Globus pallidus (tissue), 1 donor: Measurements from ENCODE around the gene MRPL3.
"Not testable (repeated sequence)": the region's sequence is repeated elsewhere in the genome, so short reads cannot be mapped to it uniquely, and the experiment has no call there.

Experiments
- DNase-seq: peaks from one replicate; pipeline ENCODE4 v3.0.0-alpha.2; 2015; ENCODE audit warnings: low spot score

The MRPL3 gene

DNA sequence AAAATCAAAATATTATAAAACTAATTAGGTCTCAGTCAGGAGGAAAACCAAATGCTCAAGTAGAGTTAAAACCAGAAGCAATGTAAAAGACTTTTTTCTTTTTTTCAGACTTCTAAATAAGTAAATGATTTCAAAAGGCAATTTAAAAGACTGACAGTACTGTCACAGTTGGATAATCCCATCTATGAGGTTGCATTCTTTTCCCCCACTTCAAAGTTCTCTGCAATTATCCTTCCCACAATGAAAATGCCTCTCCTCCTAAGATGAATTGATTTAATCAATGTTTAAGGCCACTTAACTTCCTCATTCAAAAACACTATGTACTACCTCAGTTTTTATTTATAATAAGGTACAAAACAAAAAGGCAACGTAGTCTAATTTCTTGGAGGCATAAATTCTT is 8.1 kb downstream of the MRPL3 start:
- no peak for DNase-seq

DNA sequence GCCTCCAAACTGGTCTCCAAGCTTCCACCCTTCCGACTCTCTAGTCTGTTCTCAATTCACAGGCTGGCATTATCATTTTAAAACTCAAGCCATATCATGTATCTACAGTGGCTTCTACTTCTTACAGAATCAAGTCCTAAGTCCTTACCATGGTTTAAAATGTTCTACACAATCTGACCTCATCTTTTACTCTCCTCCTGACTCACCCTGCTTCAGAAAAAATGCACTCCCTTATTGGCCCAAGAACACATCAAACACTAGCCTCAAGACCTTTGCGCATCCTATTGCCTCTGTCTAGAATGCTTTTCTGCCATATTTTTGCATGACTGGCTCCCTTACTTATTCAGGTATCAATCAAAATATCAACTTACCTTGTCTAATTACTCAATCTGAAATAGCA is 11.0 kb downstream of the MRPL3 start:
- no peak for DNase-seq

DNA sequence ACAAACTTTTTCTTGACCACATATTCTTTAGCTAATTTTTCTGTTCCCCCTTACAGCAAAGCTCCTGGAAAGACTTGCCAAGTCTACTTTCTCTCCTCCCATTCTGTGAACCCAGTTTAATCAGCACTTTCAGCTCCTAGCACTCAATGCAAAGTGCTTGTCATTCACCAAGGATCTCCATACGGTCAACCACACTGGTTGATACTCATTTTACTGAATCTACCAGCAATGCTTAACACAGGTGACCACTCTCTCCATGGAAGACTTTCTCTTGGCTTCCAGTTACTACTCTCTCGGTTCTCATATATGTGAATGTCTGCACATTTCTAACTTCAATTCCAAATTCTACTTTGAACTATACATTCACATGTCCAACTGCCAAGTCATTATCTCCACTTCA is 11.7 kb downstream of the MRPL3 start:
- DNase-seq, result no peak

DNA sequence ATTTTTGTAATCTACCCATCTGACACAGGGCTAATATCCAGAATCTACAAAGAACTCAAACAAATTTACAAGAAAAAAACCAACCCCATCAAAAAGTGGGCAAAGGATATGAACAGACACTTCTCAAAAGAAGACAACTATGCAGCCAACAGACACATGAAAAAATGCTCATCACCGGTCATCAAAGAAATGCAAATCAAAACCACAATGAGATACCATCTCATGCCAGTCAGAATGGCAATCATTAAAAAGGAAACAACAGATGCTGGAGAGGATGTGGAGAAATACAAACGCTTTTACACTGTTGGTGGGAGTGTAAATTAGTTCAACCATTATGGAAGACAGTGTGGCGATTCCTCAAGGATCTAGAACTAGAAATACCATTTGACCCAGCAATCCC is 16.2 kb downstream of the MRPL3 start:
- not testable (repeated sequence) for DNase-seq

DNA sequence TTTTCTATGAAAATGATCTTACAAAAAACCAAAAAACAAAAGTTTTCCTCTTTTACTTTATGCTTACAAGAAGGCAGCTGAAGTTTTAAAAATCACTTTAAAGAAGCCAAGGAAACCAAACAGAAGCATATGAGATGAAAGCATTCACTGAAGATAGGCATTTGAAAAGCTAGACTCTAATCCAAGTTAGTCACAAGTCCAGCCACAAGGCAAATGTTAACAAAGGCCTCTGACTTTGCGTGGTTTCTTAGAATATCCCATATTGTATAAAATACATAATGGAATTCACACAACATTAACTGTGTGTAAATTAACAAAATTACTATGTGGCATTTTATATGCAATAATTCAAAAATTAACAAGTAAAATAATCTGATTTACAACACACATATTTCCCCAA is 17.7 kb downstream of the MRPL3 start:
- no peak for DNase-seq

DNA sequence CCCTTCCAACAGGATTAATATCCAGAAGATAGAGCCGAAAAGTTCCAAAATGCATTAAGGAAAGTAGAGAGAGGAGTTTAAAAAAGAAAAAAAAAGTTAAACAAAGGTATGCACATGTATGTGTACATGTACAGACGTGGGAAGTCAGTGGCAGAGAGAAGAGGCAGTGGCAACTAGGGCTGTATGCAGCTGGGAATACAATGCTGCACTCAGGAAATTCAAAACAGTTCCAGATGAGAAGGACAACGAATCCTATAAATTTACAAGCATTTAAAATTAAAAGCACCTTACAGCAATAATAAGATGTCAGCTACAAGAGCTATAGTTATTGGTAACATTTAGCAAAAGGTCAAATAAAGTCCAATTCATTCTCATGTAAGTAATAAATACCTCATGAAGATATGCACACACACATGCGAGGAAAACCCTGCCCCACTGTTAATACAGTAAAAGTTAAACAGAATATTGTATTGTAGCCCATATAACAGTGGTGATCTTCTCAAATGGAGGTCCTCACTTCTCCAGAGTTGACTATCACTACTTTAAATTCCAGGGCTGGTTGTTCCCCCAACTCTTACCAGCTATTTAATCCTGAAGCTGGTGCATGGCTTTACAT is 18.2 kb downstream of the MRPL3 start:
- DNase-seq, result no peak

DNA sequence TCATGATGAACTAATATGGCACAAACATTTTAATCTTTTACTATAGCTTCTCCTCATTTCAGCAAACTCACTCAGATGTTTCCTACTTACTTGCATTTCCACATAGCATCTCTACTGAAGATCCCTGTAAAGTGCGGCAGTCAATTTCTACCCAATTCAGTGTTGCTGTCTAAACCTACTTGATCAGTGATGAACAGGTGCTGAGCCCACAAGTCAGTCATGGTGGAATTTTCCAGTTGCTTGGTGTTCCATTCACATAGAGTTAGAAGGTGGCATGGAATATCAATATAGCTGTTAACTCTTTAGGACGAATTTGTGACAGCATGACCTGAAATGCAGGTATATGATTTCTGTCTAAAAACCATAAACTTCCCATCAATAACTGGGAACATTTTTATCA is 22.7 kb downstream of the MRPL3 start:
- no peak for DNase-seq

DNA sequence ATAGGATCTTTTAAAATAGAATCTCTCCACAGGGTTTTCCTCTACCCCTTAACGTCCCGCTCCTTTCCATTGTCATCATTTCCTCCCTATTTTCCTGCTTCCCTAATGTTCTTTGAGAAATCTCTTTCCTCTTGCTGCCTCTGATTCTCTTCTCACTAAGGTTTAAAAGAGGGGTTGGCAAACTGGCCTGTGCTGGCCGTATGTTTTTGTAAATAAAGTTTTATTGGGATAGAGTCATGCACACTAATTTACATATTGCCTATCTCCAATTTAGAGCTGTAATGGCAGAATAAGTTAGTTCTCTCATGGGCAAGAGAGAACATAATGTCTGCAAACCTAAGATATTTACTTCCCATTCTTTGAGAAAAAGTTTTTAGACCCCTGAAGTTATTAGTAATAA is 25.0 kb downstream of the MRPL3 start:
- no peak for DNase-seq

DNA sequence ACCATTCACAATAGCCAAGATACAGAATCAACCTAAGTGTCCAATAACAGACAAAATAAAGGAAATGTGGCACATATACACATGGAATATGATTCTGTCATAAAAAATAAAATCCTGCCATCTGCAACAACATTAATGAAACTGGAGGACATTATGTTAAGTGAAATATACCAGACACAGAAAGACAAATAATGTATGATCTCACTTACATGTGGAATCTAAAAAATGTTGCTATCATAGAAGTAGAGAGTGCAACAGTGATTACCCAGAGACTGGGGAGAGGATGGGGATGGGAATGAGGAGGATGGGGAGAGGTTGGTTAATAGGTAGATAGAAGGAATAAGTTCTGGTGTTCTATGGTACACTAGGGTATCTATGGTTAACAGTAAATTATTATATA is 28.7 kb downstream of the MRPL3 start:
- DNase-seq, result no peak

DNA sequence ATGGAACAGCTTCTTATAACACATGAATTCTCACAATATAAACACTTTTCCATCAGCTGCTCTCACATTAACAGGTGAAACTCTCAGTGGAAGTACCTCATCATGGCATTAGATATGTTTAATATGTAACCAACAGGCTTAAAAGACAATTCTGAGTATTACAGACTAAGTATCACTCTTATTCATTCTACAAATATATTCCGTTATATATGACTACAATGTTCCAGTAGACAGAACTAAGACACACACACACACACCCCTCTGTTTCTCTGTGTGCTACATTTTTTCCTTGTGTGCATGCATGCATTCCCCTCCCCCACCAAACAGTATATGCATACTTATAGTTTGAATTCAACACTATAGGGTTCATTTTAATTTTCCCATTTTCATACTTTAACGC is 32.4 kb downstream of the MRPL3 start:
- no peak for DNase-seq

DNA sequence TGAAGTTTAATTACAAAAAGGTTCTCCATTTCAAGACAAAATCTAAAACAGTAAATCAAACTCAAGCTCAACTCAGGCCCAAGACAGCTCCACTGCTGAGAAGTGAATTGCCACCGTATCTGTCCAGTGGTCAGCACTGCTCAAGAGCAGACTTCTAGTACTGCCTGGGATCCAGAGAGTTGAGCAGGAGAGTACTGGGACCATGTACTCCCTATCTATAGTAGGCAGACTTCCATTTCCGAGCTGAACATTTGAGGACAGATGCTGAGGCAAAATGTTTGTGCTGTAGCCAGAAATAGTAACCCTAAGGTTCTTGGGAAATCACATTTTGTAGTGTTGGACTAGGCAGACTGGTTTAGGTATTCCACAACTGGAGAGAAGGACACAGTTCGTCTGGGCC is 44.1 kb downstream of the MRPL3 start:
- DNase-seq, result no peak

DNA sequence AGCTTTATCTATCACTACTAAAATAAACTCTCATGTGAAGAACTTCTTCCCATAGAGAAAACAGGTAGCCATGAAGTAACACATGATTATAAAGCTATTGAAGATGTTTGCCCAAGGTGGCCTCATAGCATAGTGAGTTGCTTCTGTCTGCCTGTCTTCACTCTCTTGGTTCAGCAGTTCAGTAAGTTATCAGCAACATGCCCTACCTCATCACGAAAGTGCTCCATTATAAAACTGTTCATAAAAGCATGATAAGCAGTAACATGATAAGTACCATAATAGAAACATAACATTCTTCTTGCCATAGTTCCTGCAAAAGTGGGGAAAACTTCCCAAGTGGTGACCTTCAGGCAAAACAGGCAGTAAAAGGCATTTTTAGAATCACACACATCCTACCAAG is 45.6 kb downstream of the MRPL3 start:
- DNase-seq, result no peak

DNA sequence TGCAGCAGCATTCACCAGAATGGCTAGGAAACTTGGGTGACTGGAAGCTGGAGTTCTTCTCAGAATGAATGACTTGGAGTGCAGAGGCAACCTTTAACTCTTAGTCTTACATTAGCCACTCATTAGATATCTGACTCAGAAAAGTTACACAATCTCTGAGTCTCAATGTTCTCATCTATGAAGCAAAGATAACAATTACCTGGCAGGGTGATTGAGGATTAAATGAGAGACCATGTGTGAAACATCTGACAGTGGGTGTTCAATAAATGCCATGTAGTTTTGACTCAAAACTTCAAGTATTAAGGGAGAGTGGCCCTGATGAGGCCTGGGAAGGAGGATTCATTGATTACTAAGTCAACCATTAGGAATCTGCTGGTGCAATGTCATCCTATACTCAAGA is 48.3 kb downstream of the MRPL3 start:
- DNase-seq, result no peak

DNA sequence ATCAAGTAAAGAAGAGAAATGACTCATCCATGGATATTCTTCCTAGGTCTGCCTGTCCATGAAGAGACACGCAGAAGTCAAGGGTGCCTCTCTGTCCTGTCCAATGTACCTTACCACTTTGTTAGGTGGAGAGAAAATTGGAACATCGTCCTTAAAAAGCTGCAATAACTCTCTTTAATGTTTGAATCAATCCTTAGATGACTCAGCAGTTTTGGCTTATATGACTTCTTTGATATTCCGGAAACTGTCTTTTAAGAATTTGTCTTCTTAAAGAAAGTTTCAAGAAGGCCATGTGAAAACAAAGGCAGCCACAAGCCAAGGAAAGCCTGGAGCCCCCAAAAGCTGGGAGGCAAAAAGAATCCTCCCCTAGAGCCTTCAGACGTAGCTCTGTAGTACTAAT is 49.2 kb downstream of the MRPL3 start:
- no peak for DNase-seq

DNA sequence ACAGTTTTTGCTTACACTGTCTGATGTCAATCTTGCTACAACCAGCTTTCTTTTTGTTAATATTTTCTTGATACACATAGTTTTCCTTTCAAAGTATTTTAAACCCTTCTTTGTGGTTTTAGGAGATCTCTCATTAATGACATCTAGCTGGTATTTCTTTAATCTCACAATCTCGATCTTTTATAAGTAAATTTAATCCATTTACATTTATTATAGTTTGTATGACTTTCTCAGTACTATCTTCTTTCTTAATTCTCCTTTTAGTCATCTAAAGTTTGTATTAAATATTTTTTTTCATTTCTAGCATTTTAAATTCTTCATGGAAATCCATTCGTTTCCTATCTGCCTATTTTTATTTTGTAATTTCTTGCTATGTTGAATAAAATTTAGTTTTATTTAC is 55.4 kb downstream of the MRPL3 start:
- DNase-seq, result no peak

DNA sequence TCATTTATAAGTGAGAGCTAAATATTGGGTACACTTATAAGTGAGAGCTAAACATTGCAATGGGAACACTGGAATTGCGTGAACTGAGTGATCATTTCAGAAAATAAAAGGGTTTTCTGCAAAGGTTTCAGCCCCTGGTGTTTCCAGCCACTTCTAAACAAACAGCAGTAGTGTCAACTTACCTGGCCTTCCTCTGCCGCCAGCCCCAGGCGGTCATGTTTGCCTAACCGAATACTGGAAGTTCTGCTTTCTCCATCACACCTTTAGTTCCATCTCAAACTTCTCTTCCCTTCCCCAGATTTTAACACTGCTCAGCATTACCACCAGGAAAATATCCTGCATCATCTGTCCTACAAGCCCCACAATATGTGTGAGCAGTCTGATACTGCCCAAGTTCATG is 58.6 kb downstream of the MRPL3 start:
- no peak for DNase-seq

DNA sequence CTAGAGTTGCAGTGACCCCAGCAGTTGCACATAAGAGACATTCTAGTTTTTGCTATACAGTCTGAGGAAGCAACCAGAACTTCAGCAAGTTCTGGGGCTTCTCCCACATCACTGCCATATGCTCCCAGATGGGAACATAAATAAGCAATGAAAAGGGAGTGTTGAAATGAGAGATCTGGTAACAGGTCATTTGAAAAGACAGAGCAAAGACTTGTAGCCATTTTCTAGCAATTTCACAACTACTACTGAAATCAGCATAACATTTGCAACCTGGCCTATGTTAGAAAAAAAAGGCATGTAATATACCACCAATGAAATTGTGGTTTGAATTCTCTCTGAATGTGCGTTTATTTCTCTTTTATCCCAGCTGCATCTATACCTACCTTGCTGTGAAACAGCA is 63.7 kb downstream of the MRPL3 start:
- DNase-seq, result no peak

DNA sequence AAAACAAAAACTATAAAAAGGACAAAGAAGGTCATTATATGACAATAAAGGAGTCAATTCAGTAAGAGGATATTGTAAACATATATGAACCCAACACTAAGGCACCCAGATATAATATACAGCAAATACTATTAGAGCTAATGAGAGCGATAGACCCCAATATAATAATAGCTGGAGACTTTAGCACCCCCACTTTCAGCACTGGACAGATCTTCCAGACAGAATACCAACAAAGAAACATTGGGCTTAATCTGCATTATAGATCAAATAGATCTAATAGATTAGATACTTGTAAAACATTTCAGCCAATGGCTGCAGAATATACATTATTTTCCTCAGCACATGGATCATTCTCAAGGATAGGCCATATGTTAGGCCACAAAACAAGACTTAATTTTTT is 67.8 kb downstream of the MRPL3 start:
- no peak for DNase-seq

DNA sequence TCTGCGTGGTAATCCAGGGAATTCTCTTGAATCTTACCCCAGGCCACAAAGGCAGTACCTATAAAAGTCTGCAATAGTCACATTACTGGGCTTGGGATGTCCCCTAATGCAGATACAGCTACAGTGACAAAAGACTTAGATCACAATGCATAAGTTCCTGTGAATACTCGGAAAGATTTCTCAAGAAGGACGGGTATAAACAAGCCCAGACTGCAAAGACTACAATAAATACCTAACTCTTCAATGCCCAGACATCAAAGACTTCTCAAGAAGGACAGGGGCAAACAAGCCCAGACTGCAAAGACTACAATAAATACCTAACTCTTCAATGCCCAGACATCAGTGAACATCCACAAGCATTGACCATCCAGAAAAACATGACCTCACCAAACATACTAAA is 70.3 kb downstream of the MRPL3 start:
- DNase-seq, result no peak

DNA sequence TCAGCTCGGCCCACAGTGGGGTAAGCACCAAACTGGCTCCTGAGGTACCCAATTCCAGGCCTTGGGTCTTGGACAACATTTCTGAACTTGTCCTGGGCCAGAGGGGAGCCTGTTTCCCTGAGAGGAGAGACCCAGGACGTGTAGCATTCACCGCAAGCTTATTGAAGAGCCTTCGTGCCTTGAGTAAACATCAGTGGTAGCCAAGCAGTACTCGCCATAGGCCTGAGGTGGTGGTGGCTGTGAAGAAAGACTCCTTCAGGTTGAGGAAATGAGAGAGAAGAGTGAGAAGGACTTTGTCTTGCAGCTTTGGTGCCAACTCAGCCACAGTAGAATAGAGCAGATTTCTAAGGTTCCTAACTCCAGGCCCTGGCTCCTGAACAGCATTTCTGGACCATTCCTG is 71.0 kb downstream of the MRPL3 start:
- DNase-seq, result no peak

DNA sequence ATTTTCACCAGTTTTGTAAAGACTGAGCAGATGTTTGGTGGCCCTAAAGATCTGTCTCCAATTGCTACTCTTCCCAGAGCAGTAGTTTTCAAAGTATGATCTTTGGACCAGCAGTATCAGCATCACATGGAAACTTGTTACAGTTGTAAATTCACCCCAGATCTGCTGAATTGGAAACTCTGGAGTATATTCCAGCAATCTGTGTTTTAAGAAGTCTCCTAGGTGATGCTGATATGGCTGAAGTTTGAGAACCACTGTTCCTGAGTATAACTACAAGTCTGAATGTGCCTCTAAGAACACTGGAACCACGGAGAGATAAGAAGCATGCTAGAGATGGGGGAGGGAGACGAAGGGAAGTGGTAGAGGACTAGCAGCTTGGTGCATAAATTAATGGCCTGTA is 75.5 kb downstream of the MRPL3 start:
- DNase-seq, result no peak

DNA sequence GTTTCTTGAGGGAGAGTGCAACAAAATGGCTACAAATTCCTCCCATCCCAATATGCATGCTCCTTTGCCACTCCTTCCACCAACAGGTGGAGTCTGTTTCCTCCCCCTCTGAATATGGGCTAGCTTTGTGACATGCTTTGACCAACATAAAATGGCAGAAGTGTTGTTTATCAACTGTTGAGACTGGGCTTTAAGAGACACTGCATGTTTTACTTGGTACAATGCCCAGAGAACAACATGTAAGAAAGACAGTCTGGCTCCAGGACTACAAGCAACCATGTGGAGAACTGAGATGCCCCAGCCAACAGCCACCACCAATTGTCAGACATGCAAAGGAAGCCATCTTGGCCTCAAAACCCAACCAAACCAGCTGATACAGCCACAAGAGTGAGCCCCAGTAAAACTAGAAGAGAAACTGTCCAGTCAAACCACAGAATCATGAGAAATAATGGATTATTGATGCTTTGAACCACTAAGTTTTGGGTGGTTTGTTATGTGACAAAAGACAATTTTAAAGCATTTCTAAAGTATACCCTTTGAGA is 80.7 kb downstream of the MRPL3 start:
- DNase-seq, result no peak

DNA sequence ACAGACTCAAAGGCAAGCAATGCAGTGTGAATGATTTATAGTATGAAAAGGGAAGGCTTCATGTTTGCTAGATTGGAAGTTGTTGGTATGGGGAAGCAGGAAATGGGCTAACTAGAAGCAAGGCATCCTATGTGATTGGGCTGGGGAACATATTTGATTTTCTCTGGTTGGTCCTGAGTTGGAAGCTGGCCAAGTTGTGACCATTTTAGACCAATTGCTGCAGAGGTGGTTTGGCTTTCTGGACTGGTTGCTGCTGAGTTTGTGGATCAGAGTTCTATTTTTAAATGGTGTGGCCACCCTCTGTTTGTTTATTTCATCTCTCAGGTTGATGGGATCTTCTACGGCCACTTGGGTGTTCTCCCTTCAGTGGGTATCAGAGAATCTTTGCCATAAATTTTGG is 81.5 kb downstream of the MRPL3 start:
- no peak for DNase-seq

DNA sequence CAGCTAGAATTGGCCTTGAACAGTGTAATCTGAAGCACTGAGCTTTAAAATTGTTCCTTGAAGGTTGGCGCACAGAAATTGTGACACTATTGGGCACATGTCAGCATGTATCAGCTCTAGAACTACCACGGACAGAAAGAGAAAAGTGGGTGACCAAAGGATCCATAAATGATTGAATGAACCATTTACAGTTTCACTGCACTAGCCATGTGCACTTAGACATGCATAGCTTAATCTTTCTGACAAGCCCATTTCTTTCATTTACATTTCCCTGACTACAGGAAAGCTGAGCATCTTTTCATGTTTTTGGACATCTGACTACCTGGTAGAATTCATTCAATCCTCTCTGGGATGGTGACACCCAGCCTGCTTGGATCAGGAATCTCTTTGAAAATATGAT is 85.0 kb downstream of the MRPL3 start:
- DNase-seq, result no peak
